ENCODE measurements around the gene BLCAP. TPM values are rescaled to one million over a fixed set of nuclear protein-coding genes. Genes with fewer than 3 reads are reported as not detected.

BLCAP gene
- total RNA-seq, 1 experiment from 2014 or later: 54.3 TPM

GRCh38 chr20:37504404-37505096, 23.1 kb downstream of the BLCAP start:
- H2AFZ ChIP-seq (ENCODE audit: low read length): no peak overlapping the region
- peak; percentile 49 for DNase-seq

More at GRCh38 chr20:37504404-37505096, 23.1 kb downstream of the BLCAP start:
- Histone ChIP-seq H3K27me3 (ENCODE audit: insufficient read depth, low read length) (0 out of 2 replicates have a peak, but pooled peaks cover 2% of the 10 kb centered on the region), H3K4me2 (ENCODE audit: insufficient read depth, insufficient read length, low read length) (no peak overlapping the region), H3K4me1 (ENCODE audit: insufficient read depth, low read length) (peaks cover 10% of the 10 kb centered on the region; the same call in 1 of the 2 replicates), H4K91ac (ENCODE audit: insufficient read length, low read depth, low read length) (no peak overlapping the region), H2BK120ac (ENCODE audit: low read depth, low read length, poor library complexity, severe bottlenecking) (no peak overlapping the region), H2BK15ac (ENCODE audit: low read depth, low read length) (no peak overlapping the region), H3T11ph (ENCODE audit: low read length) (no peak overlapping the region), H4K20me1 (ENCODE audit: control insufficient read depth, insufficient read depth, insufficient read length) (no peaks in the 10 kb centered on the region), H3K23ac (ENCODE audit: insufficient read length, low read depth, low read length) (no peak overlapping the region), H3K56ac (ENCODE audit: insufficient read length, low read depth, low read length) (no peak overlapping the region), H3K27ac (ENCODE audit: insufficient read length, low read depth, low read length) (no peak overlapping the region), H2BK12ac (ENCODE audit: insufficient read length, low read depth, low read length) (no peak overlapping the region), H3K79me2 (ENCODE audit: insufficient read depth, low read length) (no peaks in the 10 kb centered on the region), H4K8ac (replicated peaks; ENCODE audit: insufficient read length, low read depth, low read length) (no peak overlapping the region), H2BK20ac (ENCODE audit: low read depth, low read length, poor library complexity, severe bottlenecking) (no peak overlapping the region), H3K18ac (ENCODE audit: insufficient read length, low read depth, low read length) (no peak overlapping the region), H3K23me2 (ENCODE audit: insufficient read length, low read depth, low read length, poor library complexity, severe bottlenecking) (no peaks in the 10 kb centered on the region), H2AK5ac (ENCODE audit: insufficient read length, low read length) (no peak overlapping the region), H3K9ac (ENCODE audit: extremely low read depth, insufficient read length, low read length) (no peak overlapping the region), H3K79me1 (ENCODE audit: insufficient read depth, low read depth, low read length, poor library complexity, severe bottlenecking) (no peaks in the 10 kb centered on the region), H3K9me3 (ENCODE audit: control insufficient read depth, low read depth, low read length) (no peaks in the 10 kb centered on the region), H4K5ac (ENCODE audit: insufficient read length, low read depth, low read length) (no peak overlapping the region), H3K14ac (ENCODE audit: insufficient read depth, low read length) (no peak overlapping the region), H3K4ac (ENCODE audit: low read depth, low read length) (no peak overlapping the region), H2BK5ac (ENCODE audit: insufficient read length, low read length) (no peak overlapping the region)
- Mint-ChIP-seq H3K27ac (peak overlapping the region in 1 of 3 experiments; percentile 68; a peak in 1 of 7 replicates), H3K4me3 (no peak overlapping the region), H3K9me3 (no peaks in the 10 kb centered on the region), H3K36me3 (ENCODE audit: insufficient read depth in 1 of 3, low read depth in 3 of 3) (no peaks in the 10 kb centered on the region; a peak in 3 of 7 replicates), H3K27me3 (ENCODE audit: low read depth) (no peaks in the 10 kb centered on the region), H3K4me1 (peaks cover 0 to 2% of the 10 kb centered on the region in 2 experiments; a peak in 1 of 4 replicates)
- no CpG with 5 or more reads among the region's 3 CpGs for WGBS (ENCODE audit: extremely low coverage, insufficient read length, low lambda C conversion rate)
- no peak for TF ChIP-seq CTCF (conservative IDR thresholded peaks at IDR 0.05)
